NOMO-1 (cell line): ENCODE measurements around the gene FARS2.

Source experiments
- DNase-seq, 2 experiments: peaks; one replicate each; lab custom pipeline; 2025; ENCODE audit not compliant: unreplicated experiment in 2 of 2; lab: John Stamatoyannopoulos, UW

FARS2 gene

DNA sequence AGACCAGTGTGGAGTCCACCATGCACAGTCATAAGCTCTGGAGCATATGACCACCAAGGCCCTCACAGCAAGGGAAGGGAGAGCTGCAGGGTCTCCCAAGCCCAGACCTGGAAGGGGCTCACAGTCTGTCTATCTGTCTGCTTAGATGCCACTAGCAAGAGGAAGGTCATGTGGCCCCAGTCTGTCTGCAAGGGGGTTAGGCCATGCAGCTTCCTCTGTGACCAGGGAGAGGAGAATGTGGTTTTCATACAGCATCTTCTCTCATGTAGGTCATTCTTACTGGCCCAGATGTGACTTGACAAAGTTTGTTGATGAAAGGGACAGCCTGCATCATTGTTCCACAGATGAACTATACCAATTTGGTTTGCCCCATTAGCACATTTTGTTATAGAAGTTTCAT lies 260.8 kb downstream of the FARS2 start:
- DNase-seq: no peak

DNA sequence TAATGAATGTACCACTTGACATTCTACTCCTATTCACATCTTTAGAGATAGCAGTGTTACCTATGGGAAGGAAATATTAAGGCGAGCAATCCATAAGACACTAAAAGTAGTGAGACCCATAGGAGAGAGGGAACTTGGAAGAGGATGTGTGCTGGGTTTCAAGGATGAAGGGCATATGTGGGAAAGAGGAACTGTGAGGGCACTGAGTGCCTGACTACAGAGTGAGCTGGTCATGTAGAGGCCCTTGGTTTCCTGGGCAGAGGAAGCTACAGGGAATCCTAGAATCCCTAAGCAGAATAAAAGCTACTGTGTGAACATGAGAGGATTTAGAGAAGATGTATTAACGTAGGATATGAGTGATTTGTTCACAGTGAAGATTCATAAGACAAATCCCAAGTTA lies 262.8 kb downstream of the FARS2 start:
- DNase-seq: no peak

DNA sequence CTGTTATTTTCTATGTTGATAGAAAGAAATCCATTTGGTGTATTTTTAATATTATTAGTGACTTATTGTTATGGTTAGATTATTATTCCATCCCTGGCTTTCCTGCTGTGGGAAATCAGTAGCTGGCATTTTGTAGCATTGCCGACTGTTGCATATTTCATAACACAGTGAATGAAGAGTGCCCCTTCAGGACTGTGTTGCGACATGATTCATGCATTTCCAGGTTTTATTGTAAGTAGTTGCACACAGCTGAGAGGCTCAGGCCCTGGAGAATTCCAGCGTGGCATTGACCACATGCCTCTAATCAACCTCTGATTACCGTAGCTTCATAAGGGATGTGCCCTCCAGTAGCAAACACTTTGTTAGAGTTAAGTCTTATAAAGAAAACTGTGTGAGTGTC lies 263.9 kb downstream of the FARS2 start:
- peak in 1 of 2 experiments; percentile 59 for DNase-seq

- no peak for DNase-seq
Measured at GRCh38 chr6:5529015-5529414, 267.7 kb downstream of the FARS2 start.

DNA sequence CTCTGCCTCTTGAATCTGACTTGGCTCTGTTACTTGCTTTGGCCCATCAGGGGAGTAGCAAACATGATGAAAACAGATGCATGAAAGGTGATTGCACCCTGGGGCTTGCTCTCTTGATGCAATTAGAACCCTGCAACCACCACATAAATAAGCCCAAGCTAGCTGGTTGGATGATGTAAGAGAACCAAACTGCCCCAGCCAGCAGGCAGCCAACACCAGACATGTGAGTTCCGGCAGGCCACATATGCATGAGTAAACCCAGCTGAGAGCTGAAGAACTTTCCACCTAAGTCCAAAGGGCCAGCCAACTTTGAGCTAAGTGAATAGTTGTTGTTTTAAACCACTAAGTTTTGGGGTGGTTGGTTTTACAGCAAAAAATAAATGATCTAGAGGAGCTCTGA lies 268.4 kb downstream of the FARS2 start:
- no peak for DNase-seq

GRCh38 chr6:5531161-5531560 lies 269.8 kb downstream of the FARS2 start:
- no peak for DNase-seq

- DNase-seq: peak; percentile 21 to 59
Measured at GRCh38 chr6:5531853-5532375, 270.6 kb downstream of the FARS2 start.

GRCh38 chr6:5532941-5533340 lies 271.6 kb downstream of the FARS2 start:
- DNase-seq: no peak

DNA sequence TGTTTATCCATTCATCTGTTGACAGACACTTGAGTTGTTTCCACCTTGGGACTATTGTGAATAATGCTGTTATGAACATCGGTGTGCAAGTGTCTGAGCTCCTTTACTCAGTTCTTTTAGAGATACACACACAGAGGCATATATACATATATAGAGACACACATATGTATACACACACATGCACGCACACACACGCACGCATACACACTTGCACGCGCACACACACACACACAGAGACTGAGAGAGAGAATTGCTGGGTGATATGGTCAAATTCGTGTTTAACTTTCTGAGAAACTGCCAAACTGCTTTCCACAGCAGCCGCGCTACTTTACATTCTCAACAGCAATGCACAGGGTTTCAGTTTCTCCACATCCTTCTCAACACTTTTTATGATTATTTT lies 273.3 kb downstream of the FARS2 start:
- no peak for DNase-seq

- no peak for DNase-seq
Measured at GRCh38 chr6:5536644-5537043, 275.3 kb downstream of the FARS2 start.

GRCh38 chr6:5537132-5537531 lies 275.8 kb downstream of the FARS2 start:
- DNase-seq: no peak

GRCh38 chr6:5537967-5538366 lies 276.7 kb downstream of the FARS2 start:
- DNase-seq: no peak

GRCh38 chr6:5540370-5540769 lies 279.1 kb downstream of the FARS2 start:
- no peak for DNase-seq

GRCh38 chr6:5541025-5541424 lies 279.7 kb downstream of the FARS2 start:
- no peak for DNase-seq

- DNase-seq: no peak
Measured at GRCh38 chr6:5541751-5542432, 280.6 kb downstream of the FARS2 start.

- no peak for DNase-seq
Measured at GRCh38 chr6:5547556-5547955, 286.2 kb downstream of the FARS2 start.

- no peak for DNase-seq
Measured at GRCh38 chr6:5550631-5551030, 289.3 kb downstream of the FARS2 start.

DNA sequence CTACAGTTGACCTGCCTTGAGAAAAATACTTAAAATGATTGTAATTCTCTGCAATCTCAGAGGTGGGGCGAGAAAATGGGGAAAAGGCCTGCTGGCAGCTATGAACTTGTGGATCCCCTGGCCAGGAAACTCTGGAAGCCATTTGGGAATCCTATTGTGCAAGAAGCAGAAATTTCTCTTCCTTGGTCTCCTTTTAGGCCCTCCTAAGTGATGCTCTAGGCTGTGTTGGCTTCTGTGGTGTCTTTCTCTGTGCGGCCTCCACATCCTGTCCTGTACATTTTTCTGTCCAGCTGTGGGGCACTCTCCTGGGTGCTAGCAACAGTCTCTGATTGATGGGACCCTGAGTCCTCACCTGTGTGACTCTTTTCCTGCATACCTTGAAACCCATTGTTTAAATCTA lies 290.9 kb downstream of the FARS2 start:
- DNase-seq: no peak

- DNase-seq: no peak
Measured at GRCh38 chr6:5553767-5554166, 292.5 kb downstream of the FARS2 start.

DNA sequence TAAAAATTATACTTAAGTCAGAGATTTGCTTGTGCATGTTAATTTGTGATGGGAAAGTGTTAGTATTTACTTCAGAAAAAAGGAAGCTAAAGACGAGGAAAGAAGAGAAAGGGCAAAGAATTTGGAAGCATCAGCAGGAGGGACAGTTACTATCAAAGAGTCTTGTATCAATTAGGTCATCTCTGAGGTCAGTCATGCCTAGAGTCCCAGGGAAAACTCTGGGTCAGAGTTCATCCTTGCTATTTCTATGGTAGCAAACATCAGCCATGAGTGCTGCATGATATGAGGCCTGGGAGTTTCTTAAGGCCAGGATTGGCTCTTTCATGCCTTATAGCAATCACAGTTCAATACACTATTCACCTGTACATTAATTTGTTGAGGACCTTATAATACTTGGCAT lies 292.9 kb downstream of the FARS2 start:
- DNase-seq: no peak

GRCh38 chr6:5556011-5556410 lies 294.7 kb downstream of the FARS2 start:
- no peak for DNase-seq

GRCh38 chr6:5557506-5557905 lies 296.2 kb downstream of the FARS2 start:
- DNase-seq: no peak

DNA sequence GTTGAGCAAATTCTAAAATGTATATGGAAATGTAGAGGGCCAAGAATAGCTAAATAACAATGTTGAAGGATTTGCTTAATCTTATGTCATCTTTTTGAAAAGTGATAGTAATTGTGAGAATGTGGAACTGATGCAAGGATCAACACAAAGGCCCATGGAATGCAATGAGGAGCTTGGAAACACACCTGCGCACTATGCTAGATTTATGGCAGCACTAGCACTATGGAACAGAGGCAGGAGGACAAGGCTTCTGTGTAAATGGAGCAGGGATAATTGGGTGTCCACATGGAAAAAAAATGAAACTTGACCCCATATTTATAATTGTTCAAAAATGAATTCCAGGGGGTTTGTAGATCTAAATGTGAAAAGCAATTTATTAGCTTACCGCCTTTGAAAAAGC lies 298.3 kb downstream of the FARS2 start:
- DNase-seq: no peak
